ENCODE data around the gene GGA1. TPM values are rescaled to one million over a fixed set of nuclear protein-coding genes. Genes with fewer than 3 reads are reported as not detected.

The GGA1 gene
- total RNA-seq, 1 experiment from 2014 or later, result 89.8 TPM

DNA sequence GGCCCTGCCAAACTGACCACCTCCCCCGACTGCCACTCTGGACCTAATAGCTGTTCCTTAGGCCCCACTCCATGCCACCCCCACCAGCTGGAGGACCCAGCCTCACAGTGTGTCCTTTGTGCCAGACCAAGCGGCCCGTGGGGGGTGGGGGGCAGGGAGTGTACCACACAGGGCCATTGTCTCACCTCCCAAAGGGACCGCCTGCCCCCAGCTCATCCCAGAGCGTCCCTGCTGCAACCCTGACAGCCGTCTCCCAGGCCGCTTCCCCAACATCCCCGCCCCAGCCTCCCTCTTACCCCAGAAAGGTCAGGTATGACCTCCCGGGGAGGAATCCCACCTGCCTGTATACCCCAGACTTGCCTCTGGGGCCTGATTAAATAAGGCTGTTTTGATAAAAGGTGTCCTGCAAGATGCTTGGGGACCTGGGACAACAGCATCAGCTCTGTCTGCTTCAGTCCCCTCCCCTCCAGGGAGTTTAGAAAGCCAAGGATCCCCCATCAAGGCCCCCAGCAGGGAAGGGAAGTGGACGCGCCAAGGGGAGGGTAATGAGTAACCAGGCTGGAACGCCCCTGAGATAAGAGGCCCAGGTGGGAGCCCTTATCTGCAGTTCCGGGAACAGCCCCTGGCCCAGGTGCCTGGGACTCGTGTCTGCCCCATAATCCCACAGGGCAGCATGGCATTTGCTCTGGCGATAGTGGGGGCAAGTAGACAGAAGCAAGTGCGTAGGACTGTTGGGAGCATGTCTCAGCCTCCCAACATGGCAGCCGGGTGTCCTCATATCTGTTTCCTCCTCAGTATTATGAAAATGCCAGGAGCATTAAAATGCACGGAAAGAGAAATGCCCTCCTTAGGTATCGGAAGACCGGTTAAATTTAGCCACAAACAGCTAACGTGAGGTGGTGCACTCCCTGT lies 39.4 kb upstream of the GGA1 start:
- TF ChIP-seq, protein P1, sequence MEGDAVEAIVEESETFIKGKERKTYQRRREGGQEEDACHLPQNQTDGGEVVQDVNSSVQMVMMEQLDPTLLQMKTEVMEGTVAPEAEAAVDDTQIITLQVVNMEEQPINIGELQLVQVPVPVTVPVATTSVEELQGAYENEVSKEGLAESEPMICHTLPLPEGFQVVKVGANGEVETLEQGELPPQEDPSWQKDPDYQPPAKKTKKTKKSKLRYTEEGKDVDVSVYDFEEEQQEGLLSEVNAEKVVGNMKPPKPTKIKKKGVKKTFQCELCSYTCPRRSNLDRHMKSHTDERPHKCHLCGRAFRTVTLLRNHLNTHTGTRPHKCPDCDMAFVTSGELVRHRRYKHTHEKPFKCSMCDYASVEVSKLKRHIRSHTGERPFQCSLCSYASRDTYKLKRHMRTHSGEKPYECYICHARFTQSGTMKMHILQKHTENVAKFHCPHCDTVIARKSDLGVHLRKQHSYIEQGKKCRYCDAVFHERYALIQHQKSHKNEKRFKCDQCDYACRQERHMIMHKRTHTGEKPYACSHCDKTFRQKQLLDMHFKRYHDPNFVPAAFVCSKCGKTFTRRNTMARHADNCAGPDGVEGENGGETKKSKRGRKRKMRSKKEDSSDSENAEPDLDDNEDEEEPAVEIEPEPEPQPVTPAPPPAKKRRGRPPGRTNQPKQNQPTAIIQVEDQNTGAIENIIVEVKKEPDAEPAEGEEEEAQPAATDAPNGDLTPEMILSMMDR (IDR thresholded peaks at IDR 0.05; ENCODE audit: unreplicated experiment), result no peak
- no peaks in the 10 kb centered on the region for H3K27me3 Mint-ChIP-seq (ENCODE audit: unreplicated experiment)
- H3K4me1 Mint-ChIP-seq (ENCODE audit: low read depth, unreplicated experiment), result peaks cover 77% of the 10 kb centered on the region
- CTCF ChIA-PET, result interaction anchor here (0.7 to 5.7 kb wide), 15 partner anchors 7 to 67 kb away, joined by 3 to 51 read pairs (median 6); partner anchors contain the start of gene GGA1
- no peaks in the 10 kb centered on the region for H3K9me3 Mint-ChIP-seq (ENCODE audit: low read depth, unreplicated experiment)
- peak; percentile 94 for DNase-seq
- peak overlapping the region; percentile 99 for H3K27ac Mint-ChIP-seq (ENCODE audit: unreplicated experiment)
- BruUV-seq (replicated peaks), result no TSS peak
- peaks cover 94% of the 10 kb centered on the region for H3K36me3 Mint-ChIP-seq (ENCODE audit: insufficient read depth, unreplicated experiment)
- H3K4me3 Mint-ChIP-seq (ENCODE audit: low read depth, unreplicated experiment), result peak overlapping the region; percentile 56
- intact Hi-C loops (cut with micrococcal nuclease; ENCODE audit: unreplicated experiment), result loop anchor here (2.0 kb wide), 1 partner anchor 24 kb away; no protein-coding TSS in a partner anchor

DNA sequence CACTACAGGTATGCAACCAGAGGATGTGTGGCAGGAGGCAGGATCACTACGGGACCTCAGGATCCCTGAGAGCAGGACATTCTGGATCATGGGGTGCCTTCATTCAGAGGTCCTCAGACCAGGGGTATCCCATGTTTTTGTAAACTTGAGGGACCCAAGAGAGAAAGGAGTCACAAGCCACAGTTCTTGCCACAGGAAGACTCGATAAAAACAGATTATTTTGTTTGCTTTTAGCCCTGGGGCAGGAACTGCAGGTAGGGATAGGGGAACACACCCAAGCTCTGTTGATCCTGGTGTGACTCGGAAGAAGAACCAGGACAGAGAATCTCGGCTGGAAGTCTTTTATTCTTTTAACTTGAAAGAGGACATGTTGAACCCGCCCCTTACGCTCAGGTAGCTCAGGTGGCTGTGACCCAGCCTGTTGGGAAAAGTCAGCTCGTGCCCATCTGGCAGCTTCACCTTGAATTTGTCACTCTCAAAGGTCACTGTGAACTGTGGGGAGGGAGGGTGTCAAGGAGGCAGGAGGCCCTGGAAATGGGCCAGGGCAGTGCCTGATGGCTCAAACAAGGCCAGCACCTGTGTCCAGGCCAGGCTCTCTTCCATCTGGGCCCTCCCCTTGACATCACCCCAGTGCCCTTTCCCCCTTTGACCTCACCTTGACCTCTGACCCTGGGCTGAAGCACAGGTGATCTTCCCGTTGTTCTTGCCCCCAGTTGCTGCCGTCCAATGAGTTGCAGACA lies 38.5 kb upstream of the GGA1 start:
- CTCF ChIA-PET, result interaction anchor here (1.0 to 5.7 kb wide), 11 partner anchors 8 to 68 kb away, joined by 3 to 51 read pairs (median 6); partner anchors contain the start of gene GGA1
- intact Hi-C loops (cut with micrococcal nuclease; ENCODE audit: unreplicated experiment), result loop anchor here (2.0 kb wide), 1 partner anchor 23 kb away; no protein-coding TSS in a partner anchor
- Mint-ChIP-seq H3K36me3 (ENCODE audit: insufficient read depth, unreplicated experiment) (peaks cover 89% of the 10 kb centered on the region), H3K4me1 (ENCODE audit: low read depth, unreplicated experiment) (peaks cover 69% of the 10 kb centered on the region), H3K27ac (ENCODE audit: unreplicated experiment) (peak overlapping the region; percentile 99), H3K27me3 (ENCODE audit: unreplicated experiment) (no peaks in the 10 kb centered on the region), H3K9me3 (ENCODE audit: low read depth, unreplicated experiment) (no peaks in the 10 kb centered on the region), H3K4me3 (ENCODE audit: low read depth, unreplicated experiment) (peak overlapping the region; percentile 56)
- no TSS peak for BruUV-seq (replicated peaks)
- TF ChIP-seq, protein P1 (IDR thresholded peaks at IDR 0.05; ENCODE audit: unreplicated experiment), result no peak
- peak; percentile 48 for DNase-seq

DNA sequence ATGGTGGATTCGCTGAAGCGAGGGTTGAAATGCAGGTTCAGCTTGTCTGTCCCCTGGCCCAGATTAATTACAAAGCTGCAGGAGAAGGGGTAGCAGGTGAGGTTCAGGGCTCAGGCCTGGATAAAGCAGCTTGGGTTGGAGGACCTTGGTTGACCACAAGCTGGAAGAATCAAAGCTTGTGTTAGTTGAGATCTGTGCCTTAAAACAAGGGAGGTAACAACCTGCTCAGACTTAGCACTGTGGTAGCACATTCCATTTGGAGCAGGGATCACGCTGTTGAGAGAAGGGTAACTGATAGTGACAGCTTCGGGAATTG lies 38.0 kb upstream of the GGA1 start:
- Mint-ChIP-seq H3K36me3 (ENCODE audit: insufficient read depth, unreplicated experiment) (peaks cover 88% of the 10 kb centered on the region), H3K9me3 (ENCODE audit: low read depth, unreplicated experiment) (no peaks in the 10 kb centered on the region), H3K4me3 (ENCODE audit: low read depth, unreplicated experiment) (peak overlapping the region; percentile 56), H3K27me3 (ENCODE audit: unreplicated experiment) (no peaks in the 10 kb centered on the region), H3K4me1 (ENCODE audit: low read depth, unreplicated experiment) (peaks cover 64% of the 10 kb centered on the region), H3K27ac (ENCODE audit: unreplicated experiment) (peak overlapping the region; percentile 99)
- intact Hi-C loops (cut with micrococcal nuclease; ENCODE audit: unreplicated experiment), result no loop called here
- DNase-seq, result no peak
- CTCF ChIA-PET, result interaction anchor here (1.5 to 5.7 kb wide), 6 partner anchors 9 to 31 kb away, joined by 4 to 51 read pairs (median 16); no protein-coding TSS in a partner anchor
- BruUV-seq (replicated peaks), result no TSS peak
- TF ChIP-seq, protein P1 (IDR thresholded peaks at IDR 0.05; ENCODE audit: unreplicated experiment), result no peak

DNA sequence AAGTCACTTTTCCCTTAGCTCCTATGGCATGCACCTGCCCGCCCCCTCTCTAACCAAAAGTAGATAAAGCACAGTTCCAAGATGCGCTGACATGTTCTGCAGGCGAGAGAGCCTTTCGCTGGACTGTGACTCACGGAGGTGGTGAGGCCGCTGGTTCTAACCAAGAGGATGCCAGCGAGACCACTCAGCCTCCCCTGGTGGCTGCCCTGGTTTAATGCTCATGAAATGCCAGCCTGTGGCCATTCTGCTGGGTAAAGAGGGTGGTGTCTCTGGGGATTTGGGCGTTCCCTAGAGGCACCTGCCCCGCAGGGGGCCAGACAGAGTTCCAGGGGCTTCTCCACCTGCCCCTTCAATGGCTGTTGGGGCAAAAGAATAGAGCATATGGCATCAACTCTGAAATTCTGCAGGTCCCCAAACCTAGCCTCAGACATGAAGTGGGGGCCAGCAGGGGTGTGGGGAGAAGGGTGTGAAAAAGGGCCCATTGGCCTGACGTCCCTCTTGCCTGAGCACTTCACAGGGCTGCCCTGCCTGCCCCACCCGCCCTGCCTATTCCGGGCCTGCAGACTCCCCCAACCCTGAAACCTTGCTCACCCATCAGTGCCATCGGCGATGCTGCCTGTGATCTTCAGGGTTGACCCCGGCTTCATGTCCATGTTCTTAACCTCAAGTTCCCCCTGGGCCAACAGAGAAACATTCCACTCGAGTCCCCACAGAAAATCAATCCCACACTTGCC lies 37.2 kb upstream of the GGA1 start:
- TF ChIP-seq, protein P1 (IDR thresholded peaks at IDR 0.05; ENCODE audit: unreplicated experiment), result peak; percentile 34
- no peaks in the 10 kb centered on the region for H3K9me3 Mint-ChIP-seq (ENCODE audit: low read depth, unreplicated experiment)
- H3K4me1 Mint-ChIP-seq (ENCODE audit: low read depth, unreplicated experiment), result peaks cover 56% of the 10 kb centered on the region
- CTCF ChIA-PET, result interaction anchor here (1.6 to 5.7 kb wide), 4 partner anchors 10 to 32 kb away, joined by 4 to 27 read pairs (median 16); no protein-coding TSS in a partner anchor
- peak overlapping the region; percentile 6 for H3K4me3 Mint-ChIP-seq (ENCODE audit: low read depth, unreplicated experiment)
- intact Hi-C loops (cut with micrococcal nuclease; ENCODE audit: unreplicated experiment), result no loop called here
- BruUV-seq (replicated peaks), result no TSS peak
- DNase-seq, result peak; percentile 77
- H3K27ac Mint-ChIP-seq (ENCODE audit: unreplicated experiment), result peak overlapping the region; percentile 99
- H3K27me3 Mint-ChIP-seq (ENCODE audit: unreplicated experiment), result no peaks in the 10 kb centered on the region
- H3K36me3 Mint-ChIP-seq (ENCODE audit: insufficient read depth, unreplicated experiment), result peaks cover 84% of the 10 kb centered on the region

Measured in Calu3 (cell line).